SW 1271 (cell line): Measurements from ENCODE around the gene ABCF1.
A peak's percentile ranks its signal among the peaks of the same experiment; 100 is the strongest.

Experiments used
- DNase-seq, 2 experiments: peaks; one replicate each; lab custom pipeline; 2025; lab: John Stamatoyannopoulos, UW

ABCF1 gene

DNA sequence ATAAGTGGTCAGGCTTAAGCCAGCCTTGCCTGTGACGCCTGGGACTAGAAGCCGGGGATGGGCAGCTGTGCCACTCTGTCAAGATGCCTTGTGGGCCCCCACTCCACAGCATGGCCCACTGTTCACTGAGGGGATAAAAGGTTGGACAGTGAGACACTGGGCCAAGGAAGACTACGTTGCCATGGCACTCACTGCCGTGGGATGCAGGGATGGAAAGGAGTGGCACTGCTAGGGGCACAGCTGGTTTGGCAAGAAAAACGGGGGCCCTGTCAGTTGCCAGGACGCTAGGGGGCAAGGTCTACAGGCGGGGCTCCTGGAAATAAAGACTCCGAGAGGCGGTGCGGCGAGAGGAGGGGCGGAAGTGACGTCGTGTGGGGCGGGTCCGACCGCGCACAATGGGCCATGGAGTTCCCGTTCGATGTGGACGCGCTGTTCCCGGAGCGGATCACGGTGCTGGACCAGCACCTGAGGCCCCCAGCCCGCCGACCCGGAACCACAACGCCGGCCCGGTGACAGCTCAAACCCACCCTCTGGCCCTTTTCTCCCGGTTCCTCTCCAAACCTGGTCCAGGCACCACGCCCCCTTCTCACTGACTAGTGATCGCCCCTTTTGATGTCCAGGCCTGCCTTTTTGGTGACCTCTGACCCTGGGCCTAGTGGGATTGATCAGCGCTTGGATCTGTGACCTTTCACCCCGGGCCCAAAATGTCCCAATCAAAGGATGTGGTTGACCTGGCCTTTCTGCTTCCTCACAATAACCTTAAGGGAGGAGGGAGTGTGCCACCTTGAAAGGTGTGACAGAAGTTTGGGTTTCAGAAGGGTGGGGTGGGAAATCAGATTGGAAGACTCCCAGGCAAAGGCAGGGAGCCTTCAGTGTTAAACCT, 55.5 kb downstream of the ABCF1 start, which contains the start of gene ATAT1:
Gene ATAT1, plus strand, starts transcription at position 391 of the 883 bp plus-strand sequence.
- DNase-seq = peak; percentile 57 to 81

DNA sequence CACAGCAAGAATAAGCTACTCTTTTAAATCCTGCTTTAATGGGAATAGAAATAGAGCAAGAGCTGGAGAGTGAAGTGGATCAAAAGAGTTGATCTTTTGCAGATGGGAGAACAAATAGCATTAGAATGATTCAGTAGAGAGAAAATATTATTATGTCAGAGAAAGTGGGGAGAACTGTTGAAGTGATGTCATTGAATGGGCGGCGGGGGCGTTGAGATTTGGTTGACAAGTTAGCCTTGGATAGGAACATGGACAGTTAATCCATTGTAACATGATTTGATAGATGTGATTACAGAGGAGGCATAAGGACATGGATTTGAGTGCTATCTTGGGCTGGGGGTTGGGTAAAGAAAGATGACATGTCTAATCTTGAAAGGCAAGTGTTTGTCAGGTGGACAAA, 64.6 kb downstream of the ABCF1 start:
- DNase-seq = no peak

- no peak for DNase-seq
These were observed 69.2 kb downstream of the ABCF1 start for GRCh38 chr6:30640481-30640880.

- no peak for DNase-seq
These were observed 69.8 kb downstream of the ABCF1 start for GRCh38 chr6:30641048-30641447.
